DND-41 (cell line): ENCODE results near the gene SF3B6.

Experiments used
- EZH2 ChIP-seq: IDR thresholded peaks from 3 replicates; pipeline ENCODE4 v1.6.1; 2012; ENCODE audit warnings: borderline replicate concordance, low read depth, mild to moderate bottlenecking, moderate library complexity, low read length, inconsistent platforms; ENCODE audit not compliant: severe bottlenecking
- TF ChIP-seq, protein P1 (sequence below): IDR thresholded peaks from 2 replicates; pipeline ENCODE4 v1.5.1; 2012; ENCODE audit warnings: borderline replicate concordance, low read length, moderate library complexity, mild to moderate bottlenecking; ENCODE audit not compliant: poor library complexity, severe bottlenecking; ENCODE audit errors: extremely low read depth

DNA sequence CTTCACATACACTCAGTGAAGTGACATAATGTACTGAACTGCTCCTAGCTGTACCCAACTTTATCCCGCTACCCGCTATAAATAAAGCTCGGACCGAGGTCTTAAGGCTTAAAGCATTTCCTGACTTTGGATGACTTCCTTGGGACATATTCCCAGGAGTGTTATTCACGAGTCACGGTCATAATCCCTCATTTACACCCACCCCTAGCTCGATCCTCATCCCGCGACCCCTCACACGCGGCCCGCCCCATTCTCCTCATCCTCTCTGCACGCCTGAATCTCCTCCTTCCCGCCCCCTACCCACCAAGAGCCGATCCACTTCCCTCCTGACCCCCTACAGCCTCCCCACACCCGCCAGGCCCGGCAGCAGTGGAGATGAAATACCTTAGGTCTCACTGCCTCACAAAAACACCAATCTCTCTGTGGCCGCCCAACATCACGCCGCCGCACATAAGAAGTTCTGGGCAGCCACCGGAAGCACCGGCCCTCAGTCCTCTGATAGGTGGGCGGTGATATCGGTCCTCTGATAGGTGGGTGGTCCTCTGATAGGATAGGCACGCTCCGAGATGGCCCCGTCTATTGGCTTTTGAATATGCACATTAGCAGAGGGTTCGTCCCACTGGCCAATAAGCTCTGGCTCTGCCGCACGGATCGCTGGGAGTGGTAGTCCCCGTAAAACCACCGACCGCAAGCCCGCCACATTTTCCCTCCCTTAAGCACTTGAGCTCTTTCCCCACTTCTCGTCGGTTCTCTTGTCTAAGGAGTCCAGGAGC, 29.0 kb downstream of the SF3B6 start, which contains the start of gene WDCP:
- TF ChIP-seq, protein P1, sequence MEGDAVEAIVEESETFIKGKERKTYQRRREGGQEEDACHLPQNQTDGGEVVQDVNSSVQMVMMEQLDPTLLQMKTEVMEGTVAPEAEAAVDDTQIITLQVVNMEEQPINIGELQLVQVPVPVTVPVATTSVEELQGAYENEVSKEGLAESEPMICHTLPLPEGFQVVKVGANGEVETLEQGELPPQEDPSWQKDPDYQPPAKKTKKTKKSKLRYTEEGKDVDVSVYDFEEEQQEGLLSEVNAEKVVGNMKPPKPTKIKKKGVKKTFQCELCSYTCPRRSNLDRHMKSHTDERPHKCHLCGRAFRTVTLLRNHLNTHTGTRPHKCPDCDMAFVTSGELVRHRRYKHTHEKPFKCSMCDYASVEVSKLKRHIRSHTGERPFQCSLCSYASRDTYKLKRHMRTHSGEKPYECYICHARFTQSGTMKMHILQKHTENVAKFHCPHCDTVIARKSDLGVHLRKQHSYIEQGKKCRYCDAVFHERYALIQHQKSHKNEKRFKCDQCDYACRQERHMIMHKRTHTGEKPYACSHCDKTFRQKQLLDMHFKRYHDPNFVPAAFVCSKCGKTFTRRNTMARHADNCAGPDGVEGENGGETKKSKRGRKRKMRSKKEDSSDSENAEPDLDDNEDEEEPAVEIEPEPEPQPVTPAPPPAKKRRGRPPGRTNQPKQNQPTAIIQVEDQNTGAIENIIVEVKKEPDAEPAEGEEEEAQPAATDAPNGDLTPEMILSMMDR, result no peak
- no peak for TF ChIP-seq EZH2
